ENCODE results near the gene TMC6. TPM values are rescaled to one million over a fixed set of nuclear protein-coding genes. Genes with fewer than 3 reads are reported as not detected.

TMC6 gene
- total and polyA plus RNA-seq, 4 donors = 75.7 to 166 (median 98.9) TPM

DNA sequence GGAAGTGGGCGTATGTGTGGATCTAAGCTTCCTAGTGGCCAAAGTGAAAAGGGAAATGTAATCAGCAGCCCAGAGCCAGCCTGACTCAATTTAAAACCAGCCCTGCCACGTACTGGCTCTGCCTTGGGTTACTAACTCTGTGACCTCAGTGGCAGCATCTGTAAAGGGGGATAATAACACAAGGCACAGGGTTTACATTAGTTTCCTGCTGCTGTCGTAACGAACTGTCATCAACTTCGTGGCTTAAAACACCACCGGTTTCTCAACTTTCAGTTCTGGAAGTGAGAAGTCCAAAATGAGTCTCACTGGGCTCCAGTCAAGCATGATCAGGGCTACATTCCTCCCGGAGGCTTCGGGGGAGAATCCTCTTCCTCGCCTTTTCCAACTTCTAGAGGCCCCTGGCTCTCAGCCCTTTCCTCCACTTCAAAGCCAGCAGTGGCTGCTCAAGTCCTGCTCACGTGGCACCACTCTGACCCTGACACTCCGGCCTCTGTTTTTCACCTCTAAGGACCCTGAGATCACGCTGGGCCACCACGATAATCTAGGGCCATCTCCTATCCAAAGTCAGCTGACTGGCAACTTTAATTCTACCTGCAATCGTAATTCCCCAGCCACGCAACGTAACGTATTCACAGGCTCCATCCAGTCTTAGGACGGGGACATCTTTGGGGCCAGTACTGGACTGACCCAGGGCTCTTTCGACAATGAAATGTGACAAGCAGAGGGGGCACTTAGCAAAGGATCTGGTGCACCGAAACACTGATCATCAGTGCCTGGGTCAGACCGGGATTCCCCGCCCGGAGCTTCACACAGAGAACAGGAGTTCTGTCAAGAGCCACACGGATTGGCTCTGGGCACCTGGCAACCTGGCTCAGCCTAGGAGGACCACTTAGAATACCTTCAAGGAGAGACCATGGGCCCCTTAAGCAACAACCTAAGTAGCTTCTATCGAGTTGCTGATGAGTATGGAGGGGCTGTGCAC lies 14.5 kb downstream of the TMC6 start:
- Histone ChIP-seq H3K4me3 (no peak overlapping the region), H3K9me3 (ENCODE audit: control insufficient read depth in 4 of 4, insufficient read depth in 3 of 4, low read length in 3 of 4) (no peaks in the 10 kb centered on the region), H3K9ac (ENCODE audit: insufficient read depth in 1 of 2, low read length in 2 of 2) (no peak overlapping the region), H3K4me1 (ENCODE audit: control insufficient read depth in 5 of 5, insufficient read depth in 5 of 5, low read length in 5 of 5) (peaks cover 0 to 9% (median 3%) of the 10 kb centered on the region in 5 donors), H3K27me3 (ENCODE audit: control insufficient read depth in 3 of 3, insufficient read depth in 3 of 3, low read length in 2 of 3) (no peaks in the 10 kb centered on the region), H3K36me3 (ENCODE audit: control insufficient read depth in 4 of 4, insufficient read depth in 4 of 4, low read length in 4 of 4) (peaks cover 0 to 62% (median 0%) of the 10 kb centered on the region in 4 donors), H3K27ac (ENCODE audit: low read depth in 1 of 2, low read length in 1 of 2) (no peak overlapping the region)
- DNase-seq (no peak), ATAC-seq (ENCODE audit: insufficient read depth, low FRiP score) (no peak)
- 71 to 75% methylated on average over 25 of the region's 25 CpGs for WGBS, 2 donors
- TF ChIP-seq, protein P1, sequence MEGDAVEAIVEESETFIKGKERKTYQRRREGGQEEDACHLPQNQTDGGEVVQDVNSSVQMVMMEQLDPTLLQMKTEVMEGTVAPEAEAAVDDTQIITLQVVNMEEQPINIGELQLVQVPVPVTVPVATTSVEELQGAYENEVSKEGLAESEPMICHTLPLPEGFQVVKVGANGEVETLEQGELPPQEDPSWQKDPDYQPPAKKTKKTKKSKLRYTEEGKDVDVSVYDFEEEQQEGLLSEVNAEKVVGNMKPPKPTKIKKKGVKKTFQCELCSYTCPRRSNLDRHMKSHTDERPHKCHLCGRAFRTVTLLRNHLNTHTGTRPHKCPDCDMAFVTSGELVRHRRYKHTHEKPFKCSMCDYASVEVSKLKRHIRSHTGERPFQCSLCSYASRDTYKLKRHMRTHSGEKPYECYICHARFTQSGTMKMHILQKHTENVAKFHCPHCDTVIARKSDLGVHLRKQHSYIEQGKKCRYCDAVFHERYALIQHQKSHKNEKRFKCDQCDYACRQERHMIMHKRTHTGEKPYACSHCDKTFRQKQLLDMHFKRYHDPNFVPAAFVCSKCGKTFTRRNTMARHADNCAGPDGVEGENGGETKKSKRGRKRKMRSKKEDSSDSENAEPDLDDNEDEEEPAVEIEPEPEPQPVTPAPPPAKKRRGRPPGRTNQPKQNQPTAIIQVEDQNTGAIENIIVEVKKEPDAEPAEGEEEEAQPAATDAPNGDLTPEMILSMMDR (IDR thresholded peaks at IDR 0.05; ENCODE audit: control extremely low read depth, extremely low read depth) = no peak

GRCh38 chr17:78112518-78113471 lies 15.8 kb downstream of the TMC6 start:
- H3K27ac ChIP-seq (ENCODE audit: low read depth in 1 of 2, low read length in 1 of 2) = no peak overlapping the region
- peak; percentile 81 for ATAC-seq (ENCODE audit: insufficient read depth, low FRiP score)
- DNase-seq = peak; percentile 56 to 72 (median 56)
- H3K27me3 ChIP-seq (ENCODE audit: control insufficient read depth in 3 of 3, insufficient read depth in 3 of 3, low read length in 2 of 3) = no peaks in the 10 kb centered on the region
- H3K4me1 ChIP-seq (ENCODE audit: control insufficient read depth in 5 of 5, insufficient read depth in 5 of 5, low read length in 5 of 5) = peaks cover 0 to 6% (median 2%) of the 10 kb centered on the region in 5 donors
- no peak overlapping the region for H3K9ac ChIP-seq (ENCODE audit: insufficient read depth in 1 of 2, low read length in 2 of 2)
- TF ChIP-seq, protein P1 (IDR thresholded peaks at IDR 0.05; ENCODE audit: control extremely low read depth, extremely low read depth) = peak; percentile 98
- H3K36me3 ChIP-seq (ENCODE audit: control insufficient read depth in 4 of 4, insufficient read depth in 4 of 4, low read length in 4 of 4) = peaks cover 0 to 61% (median 0%) of the 10 kb centered on the region in 4 donors
- WGBS, 2 donors = 63 to 66% methylated on average over 33 of the region's 33 CpGs
- H3K9me3 ChIP-seq (ENCODE audit: control insufficient read depth in 4 of 4, insufficient read depth in 3 of 4, low read length in 3 of 4) = peaks cover 0 to 2% (median 0%) of the 10 kb centered on the region in 4 donors
- no peak overlapping the region for H3K4me3 ChIP-seq

GRCh38 chr17:78111727-78112517 lies 16.6 kb downstream of the TMC6 start:
- Histone ChIP-seq H3K9ac (ENCODE audit: insufficient read depth in 1 of 2, low read length in 2 of 2) (no peak overlapping the region), H3K9me3 (ENCODE audit: control insufficient read depth in 4 of 4, insufficient read depth in 3 of 4, low read length in 3 of 4) (peaks cover 0 to 2% (median 0%) of the 10 kb centered on the region in 4 donors), H3K27ac (ENCODE audit: low read depth in 1 of 2, low read length in 1 of 2) (no peak overlapping the region), H3K36me3 (ENCODE audit: control insufficient read depth in 4 of 4, insufficient read depth in 4 of 4, low read length in 4 of 4) (peaks cover 0 to 55% (median 0%) of the 10 kb centered on the region in 4 donors), H3K4me3 (no peak overlapping the region), H3K4me1 (ENCODE audit: control insufficient read depth in 5 of 5, insufficient read depth in 5 of 5, low read length in 5 of 5) (peaks cover 0 to 3% (median 0%) of the 10 kb centered on the region in 5 donors), H3K27me3 (ENCODE audit: control insufficient read depth in 3 of 3, insufficient read depth in 3 of 3, low read length in 2 of 3) (no peaks in the 10 kb centered on the region)
- WGBS, 2 donors = 92 to 94% methylated on average over 28 of the region's 28 CpGs
- ATAC-seq (ENCODE audit: insufficient read depth, low FRiP score) (no peak), DNase-seq (no peak)
- TF ChIP-seq, protein P1 (IDR thresholded peaks at IDR 0.05; ENCODE audit: control extremely low read depth, extremely low read depth) = no peak
